ENCODE data around the gene HSPH1. TPM values are rescaled to one million over a fixed set of nuclear protein-coding genes. Genes with fewer than 3 reads are reported as not detected.

The HSPH1 gene
- total RNA-seq, 4 donors from 2014 or later, result 36.5 to 47.0 (median 42.2) TPM

DNA sequence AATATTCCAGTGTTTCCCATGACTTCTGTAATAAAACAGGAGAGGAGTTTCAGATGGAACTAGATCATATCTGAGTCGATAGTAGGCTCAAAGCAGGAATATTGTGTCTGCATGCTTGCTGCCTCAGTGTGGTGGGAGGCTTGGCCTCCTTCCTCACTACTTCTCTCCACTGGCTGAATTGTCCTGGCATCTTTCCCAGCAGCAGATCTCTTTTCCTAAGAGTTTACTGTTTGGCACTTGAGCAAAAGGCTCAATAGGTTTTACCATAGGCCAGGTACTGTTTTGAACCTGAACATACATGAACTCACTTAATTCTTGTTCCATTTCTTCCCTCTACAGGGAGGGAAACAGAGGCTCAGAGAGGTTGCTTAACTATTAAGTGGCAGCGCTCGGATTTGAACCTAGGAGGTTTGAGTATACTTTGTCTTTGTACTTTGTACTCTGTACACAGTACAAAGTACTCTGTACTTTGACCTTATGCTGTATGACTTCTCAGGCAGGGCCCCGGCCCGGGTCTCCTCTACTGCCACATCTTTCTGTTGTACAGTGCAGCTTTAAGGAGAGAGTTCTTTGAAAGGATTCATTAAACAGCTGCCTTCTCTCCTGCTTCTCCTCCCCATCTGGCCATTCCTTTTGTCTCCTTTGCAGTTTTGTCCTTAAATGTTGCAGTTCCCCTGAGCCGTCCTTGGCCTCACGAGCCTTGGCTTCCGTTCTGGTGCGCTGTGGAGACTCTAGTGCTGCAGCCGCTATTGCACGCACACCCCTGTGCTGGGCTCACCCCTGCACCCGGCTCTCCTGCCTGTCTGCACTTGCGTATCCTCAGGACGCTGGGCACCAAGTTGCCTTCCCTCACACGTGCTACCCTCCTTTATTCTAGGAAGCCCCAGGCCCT is 46.2 kb upstream of the HSPH1 start:
- peaks cover 0 to 41% (median 13%) of the 10 kb centered on the region in 3 donors for H3K4me1 ChIP-seq
- peak; percentile 73 for ATAC-seq

DNA sequence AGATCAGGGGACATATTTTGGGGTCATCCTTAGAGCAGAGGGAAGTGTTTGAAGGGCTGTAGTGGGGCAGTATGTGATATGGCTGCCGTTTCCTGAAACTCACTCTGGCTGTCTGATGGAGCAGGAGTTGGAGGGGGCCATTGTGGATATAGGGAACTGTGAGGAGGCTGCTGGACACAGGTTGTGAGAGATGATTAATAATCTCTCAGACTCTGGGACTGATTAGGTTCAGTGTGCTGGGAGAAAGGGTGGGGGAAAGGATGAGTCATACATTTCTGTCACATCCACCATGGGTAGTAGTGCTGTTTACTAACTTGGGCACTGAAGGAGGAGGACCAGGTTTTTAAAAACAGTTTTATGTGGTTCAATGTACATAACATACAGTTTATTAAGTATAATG is 42.9 kb upstream of the HSPH1 start:
- H3K9me3 ChIP-seq, result no peaks in the 10 kb centered on the region
- H3K4me3 ChIP-seq, result no peak overlapping the region
- 73% methylated on average over 1 of the region's 1 CpG; no CpG with 5 or more reads in 1 of the 2 donors for WGBS, 2 donors (ENCODE audit: low coverage in 1 of 2)
- H3K27ac ChIP-seq, result no peak overlapping the region
- no peaks in the 10 kb centered on the region for H3K36me3 ChIP-seq
- TF ChIP-seq POLR2AphosphoS5 (IDR thresholded peaks at IDR 0.05) (no peak), POLR2A (IDR thresholded peaks at IDR 0.05) (no peak), EP300 (IDR thresholded peaks at IDR 0.05) (no peak)
- TF ChIP-seq, protein P1, sequence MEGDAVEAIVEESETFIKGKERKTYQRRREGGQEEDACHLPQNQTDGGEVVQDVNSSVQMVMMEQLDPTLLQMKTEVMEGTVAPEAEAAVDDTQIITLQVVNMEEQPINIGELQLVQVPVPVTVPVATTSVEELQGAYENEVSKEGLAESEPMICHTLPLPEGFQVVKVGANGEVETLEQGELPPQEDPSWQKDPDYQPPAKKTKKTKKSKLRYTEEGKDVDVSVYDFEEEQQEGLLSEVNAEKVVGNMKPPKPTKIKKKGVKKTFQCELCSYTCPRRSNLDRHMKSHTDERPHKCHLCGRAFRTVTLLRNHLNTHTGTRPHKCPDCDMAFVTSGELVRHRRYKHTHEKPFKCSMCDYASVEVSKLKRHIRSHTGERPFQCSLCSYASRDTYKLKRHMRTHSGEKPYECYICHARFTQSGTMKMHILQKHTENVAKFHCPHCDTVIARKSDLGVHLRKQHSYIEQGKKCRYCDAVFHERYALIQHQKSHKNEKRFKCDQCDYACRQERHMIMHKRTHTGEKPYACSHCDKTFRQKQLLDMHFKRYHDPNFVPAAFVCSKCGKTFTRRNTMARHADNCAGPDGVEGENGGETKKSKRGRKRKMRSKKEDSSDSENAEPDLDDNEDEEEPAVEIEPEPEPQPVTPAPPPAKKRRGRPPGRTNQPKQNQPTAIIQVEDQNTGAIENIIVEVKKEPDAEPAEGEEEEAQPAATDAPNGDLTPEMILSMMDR (IDR thresholded peaks at IDR 0.05), result no peak
- peaks cover 0 to 47% (median 20%) of the 10 kb centered on the region in 3 donors for H3K4me1 ChIP-seq
- no peak for ATAC-seq
- no peaks in the 10 kb centered on the region for H3K27me3 ChIP-seq

More for the DNA sequence above, 46.2 kb upstream of the HSPH1 start:
- H3K4me3 ChIP-seq, result no peak overlapping the region
- 29 to 49% methylated on average over 4 to 13 of the region's 15 CpGs for WGBS, 2 donors (ENCODE audit: low coverage in 1 of 2)
- peak overlapping the region in 3 of 4 donors; percentile 33 to 72 (median 42) for H3K27ac ChIP-seq
- H3K9me3 ChIP-seq, result no peaks in the 10 kb centered on the region
- TF ChIP-seq, protein P1 (IDR thresholded peaks at IDR 0.05), result no peak
- TF ChIP-seq POLR2AphosphoS5 (IDR thresholded peaks at IDR 0.05), result no peak
- no peak for TF ChIP-seq EP300 (IDR thresholded peaks at IDR 0.05)
- TF ChIP-seq POLR2A (IDR thresholded peaks at IDR 0.05), result no peak
- H3K36me3 ChIP-seq, result no peaks in the 10 kb centered on the region
- no peaks in the 10 kb centered on the region for H3K27me3 ChIP-seq

DNA sequence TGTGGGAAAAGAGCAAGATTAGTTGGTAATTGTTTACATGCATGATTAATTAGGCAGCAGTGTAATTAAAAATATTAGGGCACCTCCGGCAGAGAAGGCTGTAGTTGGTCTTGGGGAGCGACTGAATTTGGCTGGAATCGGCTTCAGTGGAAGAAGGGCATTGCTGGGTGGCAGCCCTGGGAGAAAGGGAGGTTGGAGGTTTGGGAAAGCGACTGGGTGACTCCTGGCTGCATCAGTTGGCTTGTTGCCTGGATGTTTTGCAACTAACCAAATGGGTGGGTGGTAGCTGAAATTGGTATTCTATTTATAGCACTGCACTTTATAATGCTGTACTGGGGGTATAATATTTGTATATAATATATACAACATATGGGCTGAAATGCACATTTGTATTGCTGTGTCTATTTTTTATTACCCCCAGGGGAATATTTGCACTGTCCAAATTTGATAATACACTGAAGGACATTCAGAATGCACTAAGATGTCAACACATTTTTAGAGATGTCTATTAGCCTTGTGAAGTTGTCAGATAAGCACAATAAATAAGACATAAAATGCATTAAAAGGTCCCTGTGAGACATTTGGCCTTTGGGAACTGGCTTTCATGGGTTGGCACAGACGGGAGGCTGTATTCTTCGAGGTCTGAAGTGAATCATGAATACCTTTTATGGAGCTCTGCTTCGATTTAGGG is 39.8 kb upstream of the HSPH1 start:
- Histone ChIP-seq H3K36me3 (no peaks in the 10 kb centered on the region), H3K9me3 (no peaks in the 10 kb centered on the region), H3K4me3 (peak overlapping the region in 1 of 2 donors; percentile 78), H3K4me1 (peaks cover 0 to 36% (median 7%) of the 10 kb centered on the region in 3 donors), H3K27me3 (no peaks in the 10 kb centered on the region), H3K27ac (peak overlapping the region in 3 of 4 donors; percentile 97 to 99 (median 97))
- no peak for ATAC-seq
- TF ChIP-seq POLR2AphosphoS5 (IDR thresholded peaks at IDR 0.05) (peak; percentile 53), EP300 (IDR thresholded peaks at IDR 0.05) (no peak)
- TF ChIP-seq, protein P1 (IDR thresholded peaks at IDR 0.05), result no peak
- WGBS, 2 donors (ENCODE audit: low coverage in 1 of 2), result 59 to 63% methylated on average over 6 to 7 of the region's 7 CpGs

DNA sequence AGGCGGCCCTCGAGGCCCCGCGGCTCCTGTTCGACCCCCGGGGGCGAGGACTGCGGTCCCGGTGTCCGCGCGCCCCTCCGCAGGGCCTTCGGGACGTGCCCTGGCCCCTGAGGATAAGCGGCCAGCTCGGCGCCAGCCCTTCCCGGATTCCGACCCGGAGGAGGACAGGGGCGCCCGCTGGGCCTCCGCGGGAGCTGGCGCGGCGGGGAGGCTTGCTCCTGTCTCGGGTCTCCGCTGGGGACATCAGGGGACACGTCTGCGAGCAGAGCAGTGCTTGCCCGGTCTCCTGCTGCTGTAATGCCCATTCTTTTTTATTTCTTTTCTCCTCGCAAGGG is 38.9 kb upstream of the HSPH1 start:
- 0% methylated on average over 9 of the region's 34 CpGs for WGBS, 2 donors (ENCODE audit: low coverage in 1 of 2)
- TF ChIP-seq, protein P1 (IDR thresholded peaks at IDR 0.05), result no peak
- TF ChIP-seq EP300 (IDR thresholded peaks at IDR 0.05), result no peak
- peak in 1 of 2 donors; percentile 13 for TF ChIP-seq POLR2A (IDR thresholded peaks at IDR 0.05)
- H3K4me1 ChIP-seq, result peaks cover 0 to 36% (median 7%) of the 10 kb centered on the region in 3 donors
- no peaks in the 10 kb centered on the region for H3K27me3 ChIP-seq
- H3K27ac ChIP-seq, result peak overlapping the region; percentile 75 to 99 (median 97)
- peak overlapping the region; percentile 71 to 78 for H3K4me3 ChIP-seq
- peak; percentile 40 for ATAC-seq
- no peaks in the 10 kb centered on the region for H3K9me3 ChIP-seq
- no peaks in the 10 kb centered on the region for H3K36me3 ChIP-seq

Data from gastroesophageal sphincter (tissue), 4 donors.